ENCODE data around the gene IL18R1.

DNA sequence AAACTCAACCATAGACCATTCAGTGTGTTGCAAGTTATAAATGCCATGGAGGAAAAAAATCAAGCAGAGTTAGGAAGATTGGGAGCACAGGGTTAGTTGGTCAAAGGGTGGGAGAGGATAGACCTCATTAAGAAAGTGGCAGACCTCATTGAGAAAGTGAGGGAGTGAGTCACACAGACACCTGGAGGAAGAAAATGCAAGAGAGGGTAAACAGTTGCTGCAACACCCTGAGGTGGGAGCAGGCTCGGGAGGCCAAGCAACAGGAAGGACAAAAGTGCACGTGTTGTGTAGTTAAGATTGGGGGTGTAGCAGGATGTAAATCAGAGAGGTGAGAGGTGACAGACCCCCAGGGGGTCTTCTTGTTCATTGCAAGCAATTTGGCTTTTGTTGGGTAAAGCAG lies 37.9 kb upstream of the IL18R1 start:
- TF ChIP-seq, protein P1, sequence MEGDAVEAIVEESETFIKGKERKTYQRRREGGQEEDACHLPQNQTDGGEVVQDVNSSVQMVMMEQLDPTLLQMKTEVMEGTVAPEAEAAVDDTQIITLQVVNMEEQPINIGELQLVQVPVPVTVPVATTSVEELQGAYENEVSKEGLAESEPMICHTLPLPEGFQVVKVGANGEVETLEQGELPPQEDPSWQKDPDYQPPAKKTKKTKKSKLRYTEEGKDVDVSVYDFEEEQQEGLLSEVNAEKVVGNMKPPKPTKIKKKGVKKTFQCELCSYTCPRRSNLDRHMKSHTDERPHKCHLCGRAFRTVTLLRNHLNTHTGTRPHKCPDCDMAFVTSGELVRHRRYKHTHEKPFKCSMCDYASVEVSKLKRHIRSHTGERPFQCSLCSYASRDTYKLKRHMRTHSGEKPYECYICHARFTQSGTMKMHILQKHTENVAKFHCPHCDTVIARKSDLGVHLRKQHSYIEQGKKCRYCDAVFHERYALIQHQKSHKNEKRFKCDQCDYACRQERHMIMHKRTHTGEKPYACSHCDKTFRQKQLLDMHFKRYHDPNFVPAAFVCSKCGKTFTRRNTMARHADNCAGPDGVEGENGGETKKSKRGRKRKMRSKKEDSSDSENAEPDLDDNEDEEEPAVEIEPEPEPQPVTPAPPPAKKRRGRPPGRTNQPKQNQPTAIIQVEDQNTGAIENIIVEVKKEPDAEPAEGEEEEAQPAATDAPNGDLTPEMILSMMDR (IDR thresholded peaks at IDR 0.05), result no peak
- TF ChIP-seq POLR2AphosphoS5 (IDR thresholded peaks at IDR 0.05), result no peak
